Measurements from ENCODE around the gene RARG.
"Not testable (repeated sequence)": the region's sequence is repeated elsewhere in the genome, so short reads cannot be mapped to it uniquely, and the experiment has no call there.

Gene RARG

GRCh38 chr12:53163008-53163407 lies 69.0 kb downstream of the RARG start:
- DNase-seq = not testable (repeated sequence)

GRCh38 chr12:53161119-53161911 lies 70.7 kb downstream of the RARG start:
- DNase-seq = no peak

DNA sequence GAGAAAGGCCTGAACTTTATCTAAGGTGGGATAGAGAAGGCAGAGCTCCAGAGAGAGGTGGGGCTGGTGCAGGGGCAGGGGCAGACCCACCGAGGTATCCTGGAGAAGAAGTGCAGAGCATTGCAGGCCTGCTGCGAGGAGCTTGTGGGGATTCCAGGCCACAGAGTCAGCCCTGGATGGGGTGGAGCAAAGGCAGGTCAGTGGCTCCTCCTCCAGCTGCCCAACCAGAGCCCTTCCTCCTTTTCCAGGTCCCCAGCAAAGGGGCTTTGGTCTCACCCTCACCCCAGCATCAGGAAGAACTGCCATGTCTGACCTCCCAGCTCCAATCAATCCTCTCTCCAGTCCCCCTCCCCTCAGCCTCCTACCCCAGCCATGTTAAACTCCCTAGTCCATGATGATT lies 71.3 kb downstream of the RARG start:
- DNase-seq = no peak
